D721Med (cell line): Measurements from ENCODE around the gene IL25.
A peak's percentile ranks its signal among the peaks of the same experiment; 100 is the strongest.

Source experiments
- DNase-seq: peaks from one replicate; pipeline ENCODE4 v3.0.0; 2011; ENCODE audit warnings: low spot score; ENCODE audit not compliant: insufficient read length
- FAIRE-seq: peaks from 2 replicates; lab custom pipeline; 2011; peaks lifted over from hg19 to GRCh38; lab: Jason Lieb, UNC
- TF ChIP-seq, protein P1 (sequence below): IDR thresholded peaks from 2 replicates; pipeline ENCODE4 v1.5.1; 2012; ENCODE audit warnings: mild to moderate bottlenecking, control low read depth; ENCODE audit not compliant: insufficient read depth; ENCODE audit errors: missing control alignments

IL25 gene

DNA sequence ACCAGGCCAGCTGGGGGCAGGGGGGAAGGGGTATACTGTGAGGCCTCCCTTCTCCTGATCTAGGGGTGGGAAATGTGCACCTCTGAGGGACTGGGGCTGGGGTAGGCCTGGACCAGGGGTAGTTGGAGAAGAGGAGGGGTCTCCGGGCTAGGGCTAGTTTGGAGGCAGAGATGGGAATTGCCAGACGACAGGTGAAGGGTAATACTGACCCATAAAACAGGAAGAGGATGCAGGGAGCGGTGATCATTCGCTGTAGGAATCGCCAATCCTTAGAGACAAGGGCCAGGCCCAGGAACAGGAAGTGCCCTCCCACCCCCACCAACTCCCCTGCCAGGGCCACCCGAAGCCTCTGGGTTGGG, 24.3 kb upstream of the IL25 start:
- DNase-seq (no peak), FAIRE-seq (no peak)

DNA sequence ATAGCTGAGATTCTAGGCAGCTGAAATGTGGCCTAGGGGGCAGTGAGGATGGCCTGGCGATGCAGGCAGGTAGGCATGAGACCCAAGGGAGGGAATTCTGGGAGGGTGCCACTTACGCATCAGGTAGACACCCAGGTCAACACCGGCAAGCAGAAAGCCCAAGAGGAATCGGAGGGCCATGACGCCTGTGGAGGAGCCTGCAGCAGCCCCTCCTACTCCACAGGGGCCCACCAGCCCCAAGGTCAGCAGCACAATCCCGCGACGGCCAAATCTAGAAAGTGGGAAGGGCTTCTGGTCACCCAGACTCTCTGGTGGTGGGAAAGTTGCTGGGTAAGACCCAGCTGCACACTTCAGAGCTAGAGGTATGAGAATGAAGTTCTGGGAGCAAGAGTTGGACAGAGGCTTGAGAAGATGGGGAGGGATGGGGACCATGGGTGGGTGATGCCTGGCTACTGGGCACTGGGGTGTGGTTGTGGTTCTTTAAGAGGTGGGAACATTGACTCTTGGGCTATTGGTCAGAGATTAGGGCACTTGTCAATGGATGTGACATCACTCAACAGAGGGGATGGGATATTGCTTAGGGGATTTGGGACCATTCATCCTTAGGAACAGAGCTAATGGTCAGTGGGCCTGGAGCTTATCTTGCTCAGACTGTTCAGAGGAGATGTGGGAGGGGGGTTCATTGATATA, 23.3 kb upstream of the IL25 start:
- no peak for FAIRE-seq
- DNase-seq, result no peak
- TF ChIP-seq, protein P1, sequence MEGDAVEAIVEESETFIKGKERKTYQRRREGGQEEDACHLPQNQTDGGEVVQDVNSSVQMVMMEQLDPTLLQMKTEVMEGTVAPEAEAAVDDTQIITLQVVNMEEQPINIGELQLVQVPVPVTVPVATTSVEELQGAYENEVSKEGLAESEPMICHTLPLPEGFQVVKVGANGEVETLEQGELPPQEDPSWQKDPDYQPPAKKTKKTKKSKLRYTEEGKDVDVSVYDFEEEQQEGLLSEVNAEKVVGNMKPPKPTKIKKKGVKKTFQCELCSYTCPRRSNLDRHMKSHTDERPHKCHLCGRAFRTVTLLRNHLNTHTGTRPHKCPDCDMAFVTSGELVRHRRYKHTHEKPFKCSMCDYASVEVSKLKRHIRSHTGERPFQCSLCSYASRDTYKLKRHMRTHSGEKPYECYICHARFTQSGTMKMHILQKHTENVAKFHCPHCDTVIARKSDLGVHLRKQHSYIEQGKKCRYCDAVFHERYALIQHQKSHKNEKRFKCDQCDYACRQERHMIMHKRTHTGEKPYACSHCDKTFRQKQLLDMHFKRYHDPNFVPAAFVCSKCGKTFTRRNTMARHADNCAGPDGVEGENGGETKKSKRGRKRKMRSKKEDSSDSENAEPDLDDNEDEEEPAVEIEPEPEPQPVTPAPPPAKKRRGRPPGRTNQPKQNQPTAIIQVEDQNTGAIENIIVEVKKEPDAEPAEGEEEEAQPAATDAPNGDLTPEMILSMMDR, result no peak

More for the DNA sequence above, 24.3 kb upstream of the IL25 start:
- TF ChIP-seq, protein P1, result no peak

DNA sequence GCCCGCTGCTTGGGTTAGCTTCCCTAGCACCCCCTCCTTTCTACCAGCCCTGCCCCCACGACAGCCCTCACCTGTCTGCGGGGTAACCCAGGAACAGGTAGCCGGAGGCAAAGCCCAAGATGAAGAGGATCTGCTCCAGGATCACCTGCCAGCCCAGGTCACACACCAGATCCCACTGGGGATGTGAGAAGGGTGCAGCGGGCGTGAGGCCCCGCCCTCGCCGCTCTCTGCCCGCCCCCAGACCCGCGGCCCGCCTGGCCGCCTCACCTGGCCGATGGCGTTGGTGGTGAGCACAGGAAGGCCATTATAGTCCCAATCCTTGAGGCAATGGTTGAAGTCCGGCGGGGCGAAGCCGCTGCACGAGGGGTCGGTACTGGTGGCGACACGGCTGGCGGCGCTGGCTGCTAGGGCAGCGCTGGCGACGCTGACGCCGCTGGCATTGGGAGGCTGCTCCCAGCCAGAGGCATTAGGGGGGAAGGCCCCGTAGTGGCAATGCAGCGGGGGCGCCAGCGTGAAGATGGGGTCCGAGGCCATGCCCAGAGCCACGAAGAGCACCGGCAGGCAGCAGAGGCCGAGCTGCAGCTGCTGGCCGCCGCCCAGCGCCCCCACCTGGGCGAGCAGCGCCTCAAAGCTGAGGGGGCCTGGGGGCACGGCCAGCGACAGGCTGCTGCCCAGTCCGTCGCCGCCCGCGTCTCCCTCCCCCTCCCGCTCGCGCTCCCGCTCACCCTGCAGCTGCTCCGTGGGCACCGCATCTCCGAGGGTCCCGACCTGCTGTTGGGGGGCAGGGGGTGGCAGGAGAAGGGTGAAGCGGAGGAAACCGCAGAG, 20.7 kb upstream of the IL25 start:
- TF ChIP-seq, protein P1, result no peak
- no peak for FAIRE-seq
- peak; percentile 55 for DNase-seq

DNA sequence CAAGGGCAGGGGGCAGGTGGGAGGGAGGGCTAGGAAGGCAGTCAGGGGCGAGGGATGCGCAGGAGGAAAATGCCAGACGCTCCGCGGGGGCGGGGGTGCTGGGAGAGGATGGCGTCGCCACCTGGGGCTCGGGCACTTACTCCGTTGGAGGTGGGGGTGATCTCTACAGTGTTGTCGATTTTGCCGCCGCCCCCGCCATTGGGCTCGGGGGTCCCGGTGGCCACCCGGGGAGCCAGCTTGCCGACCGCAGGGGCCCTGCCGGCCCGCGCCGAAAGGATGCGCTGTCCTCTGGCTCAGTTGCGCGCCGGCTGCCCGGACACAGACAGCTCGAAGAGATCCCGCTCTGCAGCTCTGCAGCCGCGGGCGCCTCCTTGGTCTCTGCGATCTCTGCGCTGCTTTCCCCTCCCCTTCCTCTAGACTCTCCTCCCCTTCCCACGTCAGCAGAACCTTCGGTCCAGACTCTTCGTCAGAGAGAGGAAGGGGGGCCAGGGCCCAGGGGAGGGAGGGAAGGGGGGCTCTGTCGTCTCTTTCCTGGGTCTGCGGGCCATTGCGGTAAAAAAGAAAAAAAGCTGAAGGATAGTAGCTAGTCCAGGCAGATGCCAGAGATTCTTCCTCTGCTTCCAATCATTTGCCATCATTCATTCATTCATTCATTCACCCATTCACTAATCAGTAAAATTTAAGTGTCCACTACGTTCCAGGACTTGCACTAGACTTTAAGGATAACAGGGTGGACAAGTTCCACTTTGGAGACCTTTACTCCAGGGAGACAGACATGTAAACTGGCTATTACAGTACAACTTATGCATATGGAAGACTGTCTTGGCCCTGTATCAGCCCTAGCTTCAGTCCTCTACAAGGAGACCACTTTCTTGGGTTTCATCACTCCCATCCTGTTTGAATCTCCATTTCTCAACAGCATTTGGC, 19.8 kb upstream of the IL25 start, which contains the start of gene SLC22A17:
Gene SLC22A17 (minus strand): TSS at position 382 of the 927 bp plus-strand sequence.
- DNase-seq (peak; percentile 89), FAIRE-seq (peak; percentile 51)
- TF ChIP-seq, protein P1, result no peak

DNA sequence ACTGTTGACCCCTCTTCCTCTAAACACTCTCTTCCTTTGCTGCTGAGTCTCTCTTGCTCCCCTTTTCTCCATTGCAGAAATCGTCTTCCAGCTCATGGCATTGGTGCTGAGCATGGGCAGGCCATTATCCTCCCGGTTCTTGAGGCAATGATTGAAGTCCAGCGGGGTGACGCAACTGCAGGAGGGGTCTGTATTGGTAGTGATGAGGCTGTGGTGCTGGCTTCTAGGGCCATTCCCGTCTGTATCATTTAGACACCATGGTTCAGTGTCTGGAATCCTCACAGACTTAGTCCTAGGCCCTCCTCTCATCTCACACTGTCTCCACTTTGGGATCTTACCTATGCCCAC, 19.2 kb upstream of the IL25 start:
- DNase-seq (no peak), FAIRE-seq (no peak)
- TF ChIP-seq, protein P1, result no peak

DNA sequence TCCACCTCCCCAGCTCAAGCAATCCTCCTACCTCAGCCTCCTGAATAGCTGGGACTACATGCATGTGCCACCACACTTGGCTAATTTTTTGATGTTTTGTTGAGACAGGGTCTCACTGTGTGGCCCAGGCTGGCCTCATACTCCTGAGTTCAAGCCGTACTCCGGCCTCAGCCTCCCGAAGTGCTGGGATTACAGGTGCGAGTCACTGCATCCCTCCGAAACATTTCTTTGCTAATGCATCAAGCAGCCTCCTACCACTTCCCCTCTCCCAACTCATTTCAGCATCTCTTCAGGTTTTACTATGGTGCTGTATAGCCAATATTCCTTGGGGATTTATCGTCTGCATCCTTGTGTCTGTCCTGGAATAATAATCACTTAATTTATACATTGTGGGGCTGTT, 17.6 kb upstream of the IL25 start:
- no peak for DNase-seq
- TF ChIP-seq, protein P1, result no peak
- no peak for FAIRE-seq
